ENCODE results near the gene QSER1. TPM values are rescaled to one million over a fixed set of nuclear protein-coding genes. Genes with fewer than 3 reads are reported as not detected.

The QSER1 gene
- total and polyA plus RNA-seq, 4 donors, result 3.5 to 59.9 (median 10.6) TPM

Small RNA genes lying within 50 kb of the gene (small RNA-seq; reads per million reads assigned to genes)
- gene RF00019 (ENCODE audit: low replicate concordance), result not detected

Other genes starting within 250 kb of the QSER1 start
- gene CCDC73, start 98.1 kb upstream of the QSER1 start, total RNA-seq, result under 1 TPM; 0.09 to 0.17 TPM
- gene CCDC73, start 98.1 kb upstream of the QSER1 start, polyA plus RNA-seq, result under 1 TPM; 0.03 to 0.10 TPM
- gene PRRG4, start 62.9 kb upstream of the QSER1 start, total RNA-seq, result 1 to 10 TPM; 6.3 to 9.7 TPM
- 1 to 10 TPM; 4.7 to 5.8 TPM for gene PRRG4, start 62.9 kb upstream of the QSER1 start, polyA plus RNA-seq
- gene DEPDC7, start 123.1 kb downstream of the QSER1 start, total RNA-seq, result 1 to 10 TPM in 1 of 2 donors, under 1 TPM in 1; 0.77 to 6.1 TPM
- gene DEPDC7, start 123.1 kb downstream of the QSER1 start, polyA plus RNA-seq, result 1 to 10 TPM in 1 of 2 donors, under 1 TPM in 1; 0.45 to 1.1 TPM
- 10 to 100 TPM; 11.5 to 19.8 TPM for gene TCP11L1, start 146.8 kb downstream of the QSER1 start, total RNA-seq
- 1 to 10 TPM; 3.1 to 5.5 TPM for gene TCP11L1, start 146.8 kb downstream of the QSER1 start, polyA plus RNA-seq

All from lung (tissue), 5 donors.